Measurements from ENCODE around the gene MED27.

DNA sequence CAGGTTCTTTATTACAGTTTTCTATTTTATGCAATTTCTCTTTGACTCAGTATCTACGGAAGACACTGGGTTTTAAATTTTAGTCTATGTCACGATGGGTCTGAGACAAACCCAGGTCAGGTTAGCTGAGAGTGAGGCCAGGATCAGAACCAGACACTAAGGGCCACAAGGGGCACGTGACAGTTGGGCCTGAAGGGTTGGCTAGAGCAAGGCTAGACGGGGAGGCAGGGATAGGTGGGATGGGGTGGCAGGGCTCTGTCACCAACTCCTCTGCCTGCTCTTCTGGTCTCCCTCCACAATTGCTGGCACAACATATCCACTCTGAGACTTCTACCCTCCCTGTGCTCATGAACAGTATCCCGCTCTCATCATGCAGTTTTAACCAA lies 76.4 kb downstream of the MED27 start:
- no peak for TF ChIP-seq EZH2 (IDR thresholded peaks at IDR 0.05; ENCODE audit: low read length, missing control alignments)
- TF ChIP-seq, protein P1, sequence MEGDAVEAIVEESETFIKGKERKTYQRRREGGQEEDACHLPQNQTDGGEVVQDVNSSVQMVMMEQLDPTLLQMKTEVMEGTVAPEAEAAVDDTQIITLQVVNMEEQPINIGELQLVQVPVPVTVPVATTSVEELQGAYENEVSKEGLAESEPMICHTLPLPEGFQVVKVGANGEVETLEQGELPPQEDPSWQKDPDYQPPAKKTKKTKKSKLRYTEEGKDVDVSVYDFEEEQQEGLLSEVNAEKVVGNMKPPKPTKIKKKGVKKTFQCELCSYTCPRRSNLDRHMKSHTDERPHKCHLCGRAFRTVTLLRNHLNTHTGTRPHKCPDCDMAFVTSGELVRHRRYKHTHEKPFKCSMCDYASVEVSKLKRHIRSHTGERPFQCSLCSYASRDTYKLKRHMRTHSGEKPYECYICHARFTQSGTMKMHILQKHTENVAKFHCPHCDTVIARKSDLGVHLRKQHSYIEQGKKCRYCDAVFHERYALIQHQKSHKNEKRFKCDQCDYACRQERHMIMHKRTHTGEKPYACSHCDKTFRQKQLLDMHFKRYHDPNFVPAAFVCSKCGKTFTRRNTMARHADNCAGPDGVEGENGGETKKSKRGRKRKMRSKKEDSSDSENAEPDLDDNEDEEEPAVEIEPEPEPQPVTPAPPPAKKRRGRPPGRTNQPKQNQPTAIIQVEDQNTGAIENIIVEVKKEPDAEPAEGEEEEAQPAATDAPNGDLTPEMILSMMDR (conservative IDR thresholded peaks at IDR 0.05 in 1 of 2, IDR thresholded peaks at IDR 0.05 in 1 of 2; ENCODE audit: low read depth in 1 of 2, low read length in 2 of 2): no peak
